PC-3 (cell line): ENCODE measurements around the gene CACNA1I. TPM values are rescaled to one million over a fixed set of nuclear protein-coding genes. Genes with fewer than 3 reads are reported as not detected.

Experiments
- ATAC-seq: fragments of 200-7000 bp; cut with Tn5 transposase; 2 replicates; pipeline ENCODE4 v1.9.1; 2020; ENCODE audit warnings: mild to moderate bottlenecking, moderate library complexity
- BruUV-seq: library from RNA; stranded (reverse); fragments of 400-500 nt; replicated peaks from 2 replicates; lab custom pipeline; 2021; lab: Mats Ljungman, UMichigan
- CTCF ChIA-PET: fragments of 300-600 bp; sonication (Branson Sonifier 250); formaldehyde crosslinking; loops from one replicate; lab custom pipeline; 2022; ENCODE audit warnings: antibody characterized with exemption; lab: Charles Lee
- POLR2A ChIA-PET: fragments of 300-600 bp; sonication (Branson Sonifier 250); formaldehyde crosslinking; loops from one replicate; lab custom pipeline; 2022; ENCODE audit warnings: antibody characterized with exemption; ENCODE audit not compliant: unreplicated experiment; lab: Charles Lee
- DNase-seq: peaks from one replicate; pipeline ENCODE4 v3.0.0-alpha.2; 2015
- H2AFZ ChIP-seq: fragments of 300-600 bp; sonication (generic); 2 replicates; pipeline ENCODE4 v1.6.0; 2016; ENCODE audit warnings: antibody characterized with exemption, low read length
- H3F3A ChIP-seq: fragments of 300-600 bp; sonication (generic); one replicate; pipeline ENCODE4 v1.6.0; 2017; ENCODE audit warnings: antibody characterized with exemption, low read length, control low read depth, mild to moderate bottlenecking; ENCODE audit not compliant: unreplicated experiment
- H3K27ac ChIP-seq: fragments of 300-600 bp; sonication (generic); 2 replicates; pipeline ENCODE4 v1.5.1; 2016; ENCODE audit warnings: mild to moderate bottlenecking, low read length
- H3K27me3 ChIP-seq: fragments of 300-600 bp; sonication (generic); 2 replicates; pipeline ENCODE4 v1.6.1; 2016; ENCODE audit warnings: low read length, mixed read lengths
- H3K36me3 ChIP-seq: fragments of 300-600 bp; sonication (generic); 2 replicates; pipeline ENCODE4 v1.6.1; 2016; ENCODE audit warnings: low read depth, mixed run types, low read length, mixed read lengths
- H3K4me1 ChIP-seq: fragments of 300-600 bp; sonication (generic); 2 replicates; pipeline ENCODE4 v1.5.1; 2016; ENCODE audit warnings: low read length; ENCODE audit not compliant: insufficient read depth
- H3K4me2 ChIP-seq: fragments of 300-600 bp; sonication (generic); 2 replicates; pipeline ENCODE4 v1.6.0; 2016; ENCODE audit warnings: low read length
- H3K4me3 ChIP-seq: fragments of 300-600 bp; sonication (generic); 2 replicates; pipeline ENCODE4 v1.5.1; 2016; ENCODE audit warnings: mild to moderate bottlenecking, low read length, mixed read lengths
- H3K79me2 ChIP-seq: fragments of 300-600 bp; sonication (generic); 2 replicates; pipeline ENCODE4 v1.6.1; 2017; ENCODE audit warnings: low read length, mixed read lengths
- H3K9ac ChIP-seq: fragments of 300-600 bp; sonication (generic); 2 replicates; pipeline ENCODE4 v1.6.0; 2016; ENCODE audit warnings: mild to moderate bottlenecking, low read length
- H3K9me2 ChIP-seq: fragments of 300-600 bp; sonication (generic); replicated peaks from 2 replicates; pipeline ENCODE4 v1.6.1; 2016; ENCODE audit warnings: mixed run types, low read length, mixed read lengths
- H3K9me3 ChIP-seq: fragments of 300-600 bp; sonication (generic); 2 replicates; pipeline ENCODE4 v1.6.1; 2016; ENCODE audit warnings: low read length, mixed read lengths
- H4K20me1 ChIP-seq: fragments of 300-600 bp; sonication (generic); 2 replicates; pipeline ENCODE4 v1.6.1; 2016; ENCODE audit warnings: low read length, mixed read lengths
- CTCF ChIP-seq: fragments of 300-600 bp; sonication (generic); conservative IDR thresholded peaks from 2 replicates; pipeline ENCODE4 v1.5.1; 2017; ENCODE audit warnings: antibody characterized with exemption, low read depth, mild to moderate bottlenecking, low read length
- EZH2 ChIP-seq: fragments of 300-600 bp; sonication (generic); IDR thresholded peaks from one replicate; pipeline ENCODE4 v1.6.1; 2017; ENCODE audit warnings: antibody characterized with exemption, mild to moderate bottlenecking, low read length; ENCODE audit not compliant: unreplicated experiment
- EZH2phosphoT487 ChIP-seq: fragments of 300-600 bp; sonication (generic); IDR thresholded peaks from 2 replicates; pipeline ENCODE4 v1.6.1; 2018; ENCODE audit warnings: mild to moderate bottlenecking, antibody characterized with exemption, low read length, borderline replicate concordance
- intact Hi-C: fragments of 100-400 bp; cut with micrococcal nuclease; formaldehyde crosslinking; loops from 2 replicates; pipeline ENCODE4 v1.9.0; 2023
- total RNA-seq: library from RNA; depleted of rRNA; stranded (reverse); fragments of >200 nt; gene quantifications from 2 replicates; pipeline ENCODE4 v1.2.3, GENCODE V29; 2014

CACNA1I gene
- total RNA-seq, 1 experiment from 2014 or later = not detected

- no peak overlapping the region for H3K4me3 ChIP-seq
- H3K4me1 ChIP-seq = peaks cover 7% of the 10 kb centered on the region; the same call in 1 of the 2 replicates
- no peaks in the 10 kb centered on the region for H4K20me1 ChIP-seq
- H3K27me3 ChIP-seq = peaks cover 21% of the 10 kb centered on the region
- no peak for DNase-seq
- H3K36me3 ChIP-seq = no peaks in the 10 kb centered on the region
- H3K9ac ChIP-seq = no peak overlapping the region
- ChIA-PET POLR2A (no interaction called here), CTCF (interaction anchor here (0.6 kb wide), 1 partner anchor 227 kb away, joined by 3 read pairs; no protein-coding TSS in a partner anchor)
- H3K27ac ChIP-seq = no peak overlapping the region
- no peaks in the 10 kb centered on the region for H3K9me3 ChIP-seq
- H3K9me2 ChIP-seq = no peaks in the 10 kb centered on the region
- H2AFZ ChIP-seq = no peak overlapping the region
- no peaks in the 10 kb centered on the region for H3F3A ChIP-seq
- ATAC-seq = no peak
- TF ChIP-seq EZH2 (no peak), CTCF (no peak), EZH2phosphoT487 (no peak)
- no peaks in the 10 kb centered on the region for H3K79me2 ChIP-seq
- intact Hi-C loops = no loop called here
- 0 out of 2 replicates have a peak overlapping the region, but pooled peaks have one; percentile 24 for H3K4me2 ChIP-seq
- BruUV-seq = no TSS peak
Measured at GRCh38 chr22:39560127-39560526, 10.4 kb upstream of the CACNA1I start.

- H3K27me3 ChIP-seq = no peaks in the 10 kb centered on the region; the same call in 1 of the 2 replicates
Measured at GRCh38 chr22:39562839-39563489, 7.6 kb upstream of the CACNA1I start.

More at GRCh38 chr22:39562839-39563489, 7.6 kb upstream of the CACNA1I start:
- H3K9me2 ChIP-seq = no peaks in the 10 kb centered on the region
- H4K20me1 ChIP-seq = no peaks in the 10 kb centered on the region
- no peak overlapping the region for H3K27ac ChIP-seq
- no peak overlapping the region for H3K4me3 ChIP-seq
- H3K79me2 ChIP-seq = no peaks in the 10 kb centered on the region
- H3K4me1 ChIP-seq = peaks cover 7% of the 10 kb centered on the region; the same call in 1 of the 2 replicates
- no TSS peak for BruUV-seq
- no peaks in the 10 kb centered on the region for H3K36me3 ChIP-seq
- H2AFZ ChIP-seq = no peak overlapping the region
- H3K9ac ChIP-seq = no peak overlapping the region
- DNase-seq (no peak), ATAC-seq (no peak)
- POLR2A ChIA-PET = no interaction called here
- no peak for TF ChIP-seq EZH2
- no peak for TF ChIP-seq CTCF
- no peak for TF ChIP-seq EZH2phosphoT487
- CTCF ChIA-PET = no interaction called here
- no peaks in the 10 kb centered on the region for H3K9me3 ChIP-seq
- intact Hi-C loops = no loop called here
- H3F3A ChIP-seq = no peaks in the 10 kb centered on the region
- H3K4me2 ChIP-seq = no peak overlapping the region
